Neural progenitor cell (in vitro differentiated cells): ENCODE data around the gene ANKRD11. TPM values are rescaled to one million over a fixed set of nuclear protein-coding genes. Genes with fewer than 3 reads are reported as not detected.

Experiments used
- DNase-seq: peaks from one replicate; pipeline ENCODE4 v3.0.0-alpha.2; 2016; ENCODE audit warnings: low spot score
- H2AFZ ChIP-seq: fragments of 200-600 bp; sonication (generic); replicated peaks from 2 replicates; pipeline ENCODE4 v1.6.1; 2016; ENCODE audit warnings: antibody characterized with exemption
- H3F3A ChIP-seq: fragments of 200-600 bp; sonication (generic); 2 replicates; pipeline ENCODE4 v1.6.1; 2016; ENCODE audit warnings: antibody characterized with exemption, low read depth
- H3K27ac ChIP-seq: fragments of 200-600 bp; sonication (generic); 2 replicates; pipeline ENCODE4 v1.5.1; 2016; ENCODE audit warnings: mild to moderate bottlenecking
- H3K27me3 ChIP-seq: fragments of 200-600 bp; sonication (generic); 2 replicates; pipeline ENCODE4 v1.6.1; 2016; ENCODE audit warnings: mild to moderate bottlenecking, moderate library complexity
- H3K36me3 ChIP-seq: fragments of 200-600 bp; sonication (generic); 2 replicates; pipeline ENCODE4 v1.5.1; 2016
- H3K4me1 ChIP-seq: fragments of 200-600 bp; sonication (generic); 2 replicates; pipeline ENCODE4 v1.6.1; 2016; ENCODE audit warnings: mixed run types
- H3K4me2 ChIP-seq: fragments of 200-600 bp; sonication (generic); 2 replicates; pipeline ENCODE4 v1.6.1; 2016
- H3K4me3 ChIP-seq: fragments of 200-600 bp; sonication (generic); 2 replicates; pipeline ENCODE4 v1.5.1; 2016
- H3K79me2 ChIP-seq: fragments of 200-600 bp; sonication (generic); 2 replicates; pipeline ENCODE4 v1.6.1; 2016; ENCODE audit warnings: low read depth
- H3K9ac ChIP-seq: fragments of 200-600 bp; sonication (generic); 2 replicates; pipeline ENCODE4 v1.6.1; 2016
- H3K9me3 ChIP-seq: fragments of 200-600 bp; sonication (generic); 2 replicates; pipeline ENCODE4 v1.5.1; 2016; ENCODE audit warnings: low read depth
- H4K20me1 ChIP-seq: fragments of 200-600 bp; sonication (generic); 2 replicates; pipeline ENCODE4 v1.6.1; 2016; ENCODE audit warnings: low read depth
- H3K27ac Mint-ChIP-seq: 3 replicates; pipeline ENCODE4 v1.8.0; 2021; ENCODE audit warnings: mixed read lengths
- H3K27me3 Mint-ChIP-seq: 2 replicates; pipeline ENCODE4 v1.8.0; 2022; ENCODE audit warnings: low read depth, mild to moderate bottlenecking, inconsistent platforms, moderate library complexity, mixed read lengths; ENCODE audit not compliant: insufficient read depth
- H3K36me3 Mint-ChIP-seq: 3 replicates; pipeline ENCODE4 v1.8.0; 2021; ENCODE audit warnings: mixed read lengths
- H3K4me1 Mint-ChIP-seq: 3 replicates; pipeline ENCODE4 v1.8.0; 2021; ENCODE audit warnings: mixed read lengths
- H3K4me3 Mint-ChIP-seq: 3 replicates; pipeline ENCODE4 v1.8.0; 2021; ENCODE audit warnings: mild to moderate bottlenecking, moderate library complexity, mixed read lengths
- H3K9me3 Mint-ChIP-seq: 3 replicates; pipeline ENCODE4 v1.8.0; 2020; ENCODE audit warnings: mixed read lengths
- EZH2 ChIP-seq: fragments of 200-600 bp; sonication (generic); IDR thresholded peaks from 2 replicates; pipeline ENCODE4 v1.6.1; 2017; ENCODE audit warnings: antibody characterized with exemption, mild to moderate bottlenecking, moderate library complexity
- EZH2phosphoT487 ChIP-seq: fragments of 200-600 bp; sonication (generic); IDR thresholded peaks from 2 replicates; pipeline ENCODE4 v1.6.1; 2017; ENCODE audit warnings: antibody characterized with exemption
- total RNA-seq: library from RNA; depleted of rRNA; stranded (reverse); fragments of >200 nt; gene quantifications from 2 replicates; pipeline ENCODE4 v1.2.3, GENCODE V29; 2015; ENCODE audit warnings: low replicate concordance
- TF ChIP-seq, protein P1 (sequence below): fragments of 200-600 bp; sonication (generic); IDR thresholded peaks from 2 replicates; pipeline ENCODE4 v1.5.1; 2017; ENCODE audit warnings: antibody characterized with exemption, mild to moderate bottlenecking

Gene ANKRD11
- total RNA-seq, 1 donor from 2014 or later: 47.3 TPM

DNA sequence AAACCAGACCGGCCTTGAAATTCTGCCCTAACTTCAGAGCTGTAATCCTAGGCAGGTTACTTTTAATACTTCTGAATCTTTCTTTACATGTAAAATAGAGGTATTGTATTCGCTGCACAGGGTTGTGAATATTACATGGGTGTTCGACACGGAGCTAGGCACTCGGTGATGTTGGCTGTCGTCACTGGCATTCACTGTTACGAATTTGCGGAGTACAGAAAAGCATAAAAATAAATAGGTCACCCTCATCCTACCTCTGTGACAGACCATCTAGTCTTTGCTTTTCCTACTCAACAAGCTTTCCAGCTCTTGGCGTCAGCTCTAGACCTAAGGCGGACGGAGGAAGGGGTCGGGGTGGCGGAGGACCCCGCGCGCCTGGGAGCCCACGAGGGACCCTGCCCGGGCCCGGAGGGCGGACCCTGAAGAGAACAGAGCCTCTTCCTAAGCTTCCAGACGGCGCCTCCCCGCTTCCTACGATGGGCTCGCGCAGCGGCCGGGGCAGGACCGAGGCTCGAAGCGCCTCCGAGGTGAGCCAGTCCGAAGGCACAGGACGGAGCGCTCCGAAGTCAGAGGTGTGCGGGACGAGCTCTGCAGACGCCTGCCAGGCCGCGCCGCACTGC, 17.0 kb upstream of the ANKRD11 start:
- no peaks in the 10 kb centered on the region for H3K36me3 ChIP-seq
- Mint-ChIP-seq H3K27ac (peak overlapping the region; percentile 53), H3K36me3 (peaks cover 3% of the 10 kb centered on the region), H3K9me3 (no peaks in the 10 kb centered on the region), H3K27me3 (peaks cover 2% of the 10 kb centered on the region), H3K4me1 (peaks cover 24% of the 10 kb centered on the region), H3K4me3 (peak overlapping the region; percentile 83)
- H3K27me3 ChIP-seq: peaks cover 7% of the 10 kb centered on the region
- peak overlapping the region; percentile 91 for H2AFZ ChIP-seq
- peak overlapping the region; percentile 99 for H3K4me3 ChIP-seq
- H4K20me1 ChIP-seq: peaks cover 35% of the 10 kb centered on the region
- TF ChIP-seq EZH2phosphoT487 (no peak), EZH2 (no peak)
- TF ChIP-seq, protein P1, sequence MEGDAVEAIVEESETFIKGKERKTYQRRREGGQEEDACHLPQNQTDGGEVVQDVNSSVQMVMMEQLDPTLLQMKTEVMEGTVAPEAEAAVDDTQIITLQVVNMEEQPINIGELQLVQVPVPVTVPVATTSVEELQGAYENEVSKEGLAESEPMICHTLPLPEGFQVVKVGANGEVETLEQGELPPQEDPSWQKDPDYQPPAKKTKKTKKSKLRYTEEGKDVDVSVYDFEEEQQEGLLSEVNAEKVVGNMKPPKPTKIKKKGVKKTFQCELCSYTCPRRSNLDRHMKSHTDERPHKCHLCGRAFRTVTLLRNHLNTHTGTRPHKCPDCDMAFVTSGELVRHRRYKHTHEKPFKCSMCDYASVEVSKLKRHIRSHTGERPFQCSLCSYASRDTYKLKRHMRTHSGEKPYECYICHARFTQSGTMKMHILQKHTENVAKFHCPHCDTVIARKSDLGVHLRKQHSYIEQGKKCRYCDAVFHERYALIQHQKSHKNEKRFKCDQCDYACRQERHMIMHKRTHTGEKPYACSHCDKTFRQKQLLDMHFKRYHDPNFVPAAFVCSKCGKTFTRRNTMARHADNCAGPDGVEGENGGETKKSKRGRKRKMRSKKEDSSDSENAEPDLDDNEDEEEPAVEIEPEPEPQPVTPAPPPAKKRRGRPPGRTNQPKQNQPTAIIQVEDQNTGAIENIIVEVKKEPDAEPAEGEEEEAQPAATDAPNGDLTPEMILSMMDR: no peak
- H3K4me1 ChIP-seq: peaks cover 13% of the 10 kb centered on the region
- H3K9me3 ChIP-seq: no peaks in the 10 kb centered on the region
- peaks cover 43% of the 10 kb centered on the region for H3K79me2 ChIP-seq
- H3K27ac ChIP-seq: peak overlapping the region; percentile 43
- H3K9ac ChIP-seq: peak overlapping the region; percentile 48
- peak overlapping the region; percentile 88 for H3K4me2 ChIP-seq
- DNase-seq: no peak
- H3F3A ChIP-seq: peaks cover 14% of the 10 kb centered on the region

DNA sequence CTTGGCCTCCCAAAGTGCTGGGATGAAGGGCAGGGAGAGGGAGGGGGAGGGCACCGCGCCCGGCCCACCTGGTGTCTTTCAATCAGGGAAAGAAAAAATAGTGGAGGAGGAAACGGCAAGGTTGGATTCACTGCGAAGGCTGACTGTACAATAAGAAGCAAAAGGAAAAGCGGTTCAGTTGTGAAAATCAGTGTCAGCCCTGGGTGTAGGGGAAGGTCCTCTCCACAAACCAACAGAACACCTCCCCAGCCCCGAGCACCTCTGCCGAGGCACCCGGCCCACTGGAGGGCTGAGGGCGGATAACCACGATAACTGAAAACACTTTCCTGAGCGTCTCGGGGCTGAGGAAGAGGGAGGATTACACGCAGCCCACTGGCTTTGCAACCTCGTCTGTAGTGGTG, 16.4 kb upstream of the ANKRD11 start:
- DNase-seq: no peak
- H3K9me3 ChIP-seq: no peaks in the 10 kb centered on the region
- no peak overlapping the region for H3K27ac Mint-ChIP-seq
- peaks cover 43% of the 10 kb centered on the region for H3K79me2 ChIP-seq
- H2AFZ ChIP-seq: no peak overlapping the region
- peaks cover 3% of the 10 kb centered on the region for H3K36me3 Mint-ChIP-seq
- peak overlapping the region; percentile 88 for H3K4me2 ChIP-seq
- peak overlapping the region; percentile 99 for H3K4me3 ChIP-seq
- peaks cover 14% of the 10 kb centered on the region for H3F3A ChIP-seq
- no peaks in the 10 kb centered on the region for H3K9me3 Mint-ChIP-seq
- TF ChIP-seq, protein P1: no peak
- TF ChIP-seq EZH2phosphoT487: no peak
- TF ChIP-seq EZH2: no peak
- peaks cover 2% of the 10 kb centered on the region for H3K27me3 Mint-ChIP-seq
- no peak overlapping the region for H3K9ac ChIP-seq
- peaks cover 13% of the 10 kb centered on the region for H3K4me1 ChIP-seq
- H3K36me3 ChIP-seq: no peaks in the 10 kb centered on the region
- H3K27ac ChIP-seq: no peak overlapping the region
- peak overlapping the region; percentile 83 for H3K4me3 Mint-ChIP-seq
- peaks cover 35% of the 10 kb centered on the region for H4K20me1 ChIP-seq
- peaks cover 27% of the 10 kb centered on the region for H3K4me1 Mint-ChIP-seq
- peaks cover 7% of the 10 kb centered on the region for H3K27me3 ChIP-seq

DNA sequence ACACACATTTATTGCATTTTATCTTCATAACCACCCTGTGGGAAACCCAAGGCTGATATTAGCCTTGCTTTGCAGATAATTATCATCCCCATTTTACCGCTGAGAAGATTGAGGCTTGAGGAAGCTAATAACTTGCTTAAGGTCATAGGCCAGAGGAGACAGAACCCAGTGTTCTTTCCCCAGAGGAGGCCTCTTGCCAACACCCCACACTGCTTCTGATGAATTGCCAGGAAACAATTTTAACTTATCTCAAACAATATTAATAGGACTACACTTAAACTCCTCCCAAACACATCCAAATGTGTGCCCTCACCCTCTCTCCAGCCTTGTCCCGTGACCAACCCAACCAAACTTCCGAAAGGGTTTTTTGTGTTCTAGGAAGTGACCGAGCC, 15.7 kb upstream of the ANKRD11 start:
- H3K27ac ChIP-seq: no peak overlapping the region
- peak overlapping the region; percentile 72 for H3K4me3 Mint-ChIP-seq

More for the DNA sequence above, 15.7 kb upstream of the ANKRD11 start:
- Mint-ChIP-seq H3K36me3 (peaks cover under 1% of the 10 kb centered on the region), H3K4me1 (peaks cover 27% of the 10 kb centered on the region), H3K27me3 (peaks cover 2% of the 10 kb centered on the region), H3K27ac (no peak overlapping the region), H3K9me3 (no peaks in the 10 kb centered on the region)
- no peak for DNase-seq
- Histone ChIP-seq H3K9me3 (no peaks in the 10 kb centered on the region), H2AFZ (no peak overlapping the region), H3F3A (peaks cover 14% of the 10 kb centered on the region), H3K79me2 (peaks cover 37% of the 10 kb centered on the region), H3K27me3 (peaks cover 7% of the 10 kb centered on the region), H4K20me1 (peaks cover 35% of the 10 kb centered on the region), H3K36me3 (no peaks in the 10 kb centered on the region), H3K4me2 (no peak overlapping the region), H3K4me1 (peaks cover 13% of the 10 kb centered on the region), H3K4me3 (no peak overlapping the region), H3K9ac (no peak overlapping the region)
- TF ChIP-seq EZH2: no peak
- TF ChIP-seq EZH2phosphoT487: no peak
- TF ChIP-seq, protein P1: no peak
